Naive thymus-derived CD8-positive, alpha-beta T cell (primary cell): ENCODE results near the gene GALNTL6. TPM values are rescaled to one million over a fixed set of nuclear protein-coding genes. Genes with fewer than 3 reads are reported as not detected.

Experiments
- ATAC-seq, 2 donors: fragments of 150-1000 bp; cut with Tn5 transposase in 1 of 2; sonication (Bioruptor Pico), chemical (Tn5 transposase) in 1 of 2; 1 replicate in 1 of 2; 2 replicates in 1 of 2; pipeline ENCODE4 v1.10.0; 2021; ENCODE audit warnings: mild to moderate bottlenecking in 2 of 2, moderate library complexity in 2 of 2
- POLR2A ChIA-PET: fragments of 350-600 bp; sonication (Branson Sonifier 250); formaldehyde crosslinking; loops from one replicate; lab custom pipeline; 2021; ENCODE audit warnings: antibody characterized with exemption; lab: Charles Lee
- DNase-seq, 10 donors: peaks; one replicate each; pipeline versions ENCODE4 v3.0.0 to v3.0.0-alpha.2; 2020 to 2022
- H3K27ac Mint-ChIP-seq, 10 donors: one replicate each; pipeline ENCODE4 v1.8.0; 2020 to 2022; ENCODE audit warnings: mild to moderate bottlenecking in 10 of 10, mixed read lengths in 10 of 10, moderate library complexity in 4 of 10, inconsistent platforms in 1 of 10
- H3K27me3 Mint-ChIP-seq, 5 donors: one replicate each; pipeline ENCODE4 v1.8.0; 2021 to 2022; ENCODE audit warnings: mixed read lengths in 5 of 5
- H3K36me3 Mint-ChIP-seq, 3 donors: one replicate each; pipeline ENCODE4 v1.8.0; 2020 to 2022; ENCODE audit warnings: mixed read lengths in 3 of 3, mild to moderate bottlenecking in 2 of 3, inconsistent platforms in 1 of 3
- H3K4me1 Mint-ChIP-seq, 4 donors: one replicate each; pipeline ENCODE4 v1.8.0; 2021 to 2022; ENCODE audit warnings: mixed read lengths in 4 of 4
- H3K4me3 Mint-ChIP-seq, 10 donors: one replicate each; pipeline ENCODE4 v1.8.0; 2020 to 2022; ENCODE audit warnings: mild to moderate bottlenecking in 10 of 10, mixed read lengths in 10 of 10, moderate library complexity in 6 of 10, inconsistent platforms in 1 of 10
- H3K9me3 Mint-ChIP-seq, 9 donors: one replicate each; pipeline ENCODE4 v1.8.0; 2020 to 2022; ENCODE audit warnings: mixed read lengths in 9 of 9, mild to moderate bottlenecking in 3 of 9, inconsistent platforms in 1 of 9, moderate library complexity in 1 of 9
- polyA plus RNA-seq, 3 donors: library from polyadenylated mRNA; unstranded; fragments of 300-500 nt; fragmentation: Illumina TruSeq; gene quantifications; one replicate each; pipeline ENCODE4 v1.2.3, GENCODE V29; 2021
- total RNA-seq, 8 experiments: library from RNA in 2 of 8; stranded (reverse) in 2 of 8; gene quantifications; one replicate each; pipeline ENCODE4 v1.2.3 and lab custom pipeline; 2021 to 2026

The GALNTL6 gene
- total and polyA plus RNA-seq, 5 experiments from 2014 or later = not detected

DNA sequence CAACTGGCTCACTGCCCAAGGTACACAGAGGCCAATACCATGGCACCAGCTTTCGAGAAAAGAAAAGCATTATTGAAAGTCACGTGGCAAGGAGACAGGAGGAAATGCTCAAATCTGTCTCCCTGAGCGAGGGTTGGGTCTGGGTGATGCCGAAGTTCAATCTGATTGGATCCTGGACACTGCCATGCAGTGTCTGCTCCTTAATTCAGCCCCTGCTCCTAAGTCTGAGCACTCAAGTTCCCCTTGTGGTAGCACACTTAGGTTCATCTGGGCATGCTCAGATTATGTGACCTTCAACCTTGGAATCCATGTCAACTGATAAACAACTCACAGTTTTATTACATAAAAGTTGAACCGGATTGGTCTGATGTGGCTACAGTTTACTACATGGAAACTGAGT lies 842.9 kb downstream of the GALNTL6 start:
- POLR2A ChIA-PET = no interaction called here
- no peak overlapping the region for H3K4me3 Mint-ChIP-seq

DNA sequence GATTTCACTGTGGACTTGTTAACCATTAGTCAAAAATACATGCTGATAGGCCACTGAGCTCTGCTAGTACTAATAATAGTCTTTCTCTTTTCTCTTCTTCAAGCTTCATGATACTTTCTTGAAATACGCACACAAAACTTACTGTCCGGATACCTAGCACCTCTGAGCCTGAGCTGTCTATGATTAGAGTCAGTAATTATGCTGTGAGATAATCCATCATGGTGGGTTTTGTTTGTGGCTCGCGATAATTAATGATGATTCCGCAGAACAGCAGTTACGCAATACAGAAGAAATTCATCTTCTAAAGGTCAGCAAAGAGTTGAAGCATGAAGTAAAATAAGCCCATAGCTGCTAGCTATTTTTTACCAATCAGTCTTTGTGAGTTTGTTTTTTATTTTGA lies 843.9 kb downstream of the GALNTL6 start:
- POLR2A ChIA-PET = no interaction called here
- no peak overlapping the region for H3K4me3 Mint-ChIP-seq
- no peaks in the 10 kb centered on the region for H3K4me1 Mint-ChIP-seq
- no peaks in the 10 kb centered on the region for H3K36me3 Mint-ChIP-seq
- no peaks in the 10 kb centered on the region for H3K27me3 Mint-ChIP-seq
- DNase-seq (no peak), ATAC-seq (no peak)
- peaks cover 0 to 10% (median 0%) of the 10 kb centered on the region in 9 donors for H3K9me3 Mint-ChIP-seq
- no peak overlapping the region for H3K27ac Mint-ChIP-seq

More for the DNA sequence above, 842.9 kb downstream of the GALNTL6 start:
- Mint-ChIP-seq H3K4me1 (no peaks in the 10 kb centered on the region), H3K27ac (no peak overlapping the region), H3K9me3 (peaks cover 0 to 10% (median 0%) of the 10 kb centered on the region in 9 donors), H3K36me3 (no peaks in the 10 kb centered on the region), H3K27me3 (no peaks in the 10 kb centered on the region)
- no peak for ATAC-seq
- no peak for DNase-seq

- Mint-ChIP-seq H3K4me3 (no peak overlapping the region), H3K27me3 (no peaks in the 10 kb centered on the region), H3K4me1 (no peaks in the 10 kb centered on the region), H3K9me3 (peaks cover 0 to 10% (median 0%) of the 10 kb centered on the region in 9 donors), H3K36me3 (no peaks in the 10 kb centered on the region), H3K27ac (no peak overlapping the region)
- DNase-seq (no peak), ATAC-seq (no peak)
- POLR2A ChIA-PET = no interaction called here
Observed at GRCh38 chr4:172660251-172660650, 847.0 kb downstream of the GALNTL6 start.

DNA sequence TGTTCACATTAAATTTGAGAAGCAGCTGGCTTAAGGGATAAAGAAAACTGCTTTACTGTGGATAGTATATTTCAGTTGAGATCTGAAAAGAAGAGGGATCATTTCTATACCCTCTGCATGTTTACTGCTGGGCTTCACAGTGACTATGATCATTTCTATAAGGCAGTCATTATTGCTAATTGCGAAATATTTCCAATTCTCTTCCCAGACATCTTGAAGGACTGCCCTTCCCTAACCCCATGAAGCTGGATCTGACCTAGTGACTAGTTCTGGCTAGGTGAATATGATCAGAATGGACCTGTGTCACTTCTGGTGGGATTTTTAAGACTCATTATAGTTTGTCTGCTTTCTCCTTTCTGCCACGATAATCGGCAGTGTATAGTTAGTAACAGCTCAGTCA lies 848.9 kb downstream of the GALNTL6 start:
- no peak for ATAC-seq
- Mint-ChIP-seq H3K9me3 (peaks cover 0 to 20% (median 0%) of the 10 kb centered on the region in 9 donors), H3K27ac (no peak overlapping the region), H3K4me1 (no peaks in the 10 kb centered on the region), H3K27me3 (no peaks in the 10 kb centered on the region), H3K36me3 (no peaks in the 10 kb centered on the region), H3K4me3 (no peak overlapping the region)
- no peak for DNase-seq
- POLR2A ChIA-PET = no interaction called here

- H3K4me1 Mint-ChIP-seq = no peaks in the 10 kb centered on the region
- ATAC-seq (no peak), DNase-seq (no peak)
- H3K27me3 Mint-ChIP-seq = no peaks in the 10 kb centered on the region
- no peaks in the 10 kb centered on the region for H3K36me3 Mint-ChIP-seq
- no peak overlapping the region for H3K27ac Mint-ChIP-seq
- POLR2A ChIA-PET = no interaction called here
- H3K9me3 Mint-ChIP-seq = peaks cover 0 to 20% (median 3%) of the 10 kb centered on the region in 9 donors
- no peak overlapping the region for H3K4me3 Mint-ChIP-seq
Observed at GRCh38 chr4:172666711-172667368, 853.6 kb downstream of the GALNTL6 start.

GRCh38 chr4:172674811-172675210 lies 861.6 kb downstream of the GALNTL6 start:
- ATAC-seq = no peak
- Mint-ChIP-seq H3K4me1 (no peaks in the 10 kb centered on the region), H3K36me3 (no peaks in the 10 kb centered on the region), H3K27me3 (peaks cover 0 to 4% (median 0%) of the 10 kb centered on the region in 5 donors), H3K27ac (no peak overlapping the region), H3K9me3 (peaks cover 0 to 22% (median 8%) of the 10 kb centered on the region in 9 donors), H3K4me3 (no peak overlapping the region)
- no peak for DNase-seq
- POLR2A ChIA-PET = no interaction called here

DNA sequence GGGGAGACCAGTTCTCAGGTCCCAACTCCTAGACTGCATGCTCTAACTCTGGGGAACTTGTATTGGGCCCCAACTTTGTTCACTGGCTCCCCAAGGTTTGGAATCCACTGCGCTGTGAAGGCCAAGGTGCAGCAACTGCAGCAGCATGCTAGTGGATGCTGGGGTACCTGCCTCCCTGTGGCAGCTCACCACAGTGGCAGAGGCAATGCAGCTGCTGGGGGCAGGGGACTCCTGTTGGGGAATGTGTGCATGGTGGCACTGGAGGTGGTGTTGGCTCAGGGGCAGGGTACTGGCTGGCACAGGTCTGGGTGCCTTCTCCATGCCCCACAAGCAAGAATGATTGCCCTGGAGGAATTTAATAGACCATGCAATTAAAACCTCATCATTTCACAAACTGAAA lies 862.0 kb downstream of the GALNTL6 start:
- peaks cover 0 to 22% (median 8%) of the 10 kb centered on the region in 9 donors for H3K9me3 Mint-ChIP-seq
- POLR2A ChIA-PET = no interaction called here
- peaks cover 0 to 4% (median 0%) of the 10 kb centered on the region in 5 donors for H3K27me3 Mint-ChIP-seq
- ATAC-seq (no peak), DNase-seq (no peak)
- no peaks in the 10 kb centered on the region for H3K36me3 Mint-ChIP-seq
- no peak overlapping the region for H3K4me3 Mint-ChIP-seq
- H3K27ac Mint-ChIP-seq = no peak overlapping the region
- no peaks in the 10 kb centered on the region for H3K4me1 Mint-ChIP-seq

DNA sequence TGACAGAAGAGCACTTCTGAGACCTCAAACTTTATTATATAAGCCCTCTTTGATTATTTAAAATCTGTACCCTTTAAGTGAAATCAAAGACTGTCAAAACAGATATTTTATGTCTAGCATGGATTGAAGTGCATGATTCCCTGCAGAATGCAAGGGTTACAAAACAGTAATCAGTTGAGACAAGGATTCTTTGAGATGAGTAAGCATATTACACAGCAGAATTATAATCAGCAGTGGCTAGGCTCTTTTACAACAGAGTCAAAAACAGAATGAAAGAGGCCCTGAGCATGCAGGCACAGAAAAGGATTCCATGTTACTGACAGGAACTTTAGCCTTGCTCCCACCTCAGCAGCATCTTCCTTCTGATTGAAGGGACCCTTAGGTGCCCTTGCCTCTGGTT lies 867.5 kb downstream of the GALNTL6 start:
- Mint-ChIP-seq H3K27me3 (peaks cover 0 to 4% (median 0%) of the 10 kb centered on the region in 5 donors), H3K36me3 (no peaks in the 10 kb centered on the region), H3K4me1 (no peaks in the 10 kb centered on the region), H3K4me3 (no peak overlapping the region), H3K9me3 (peaks cover 0 to 8% (median 0%) of the 10 kb centered on the region in 9 donors), H3K27ac (no peak overlapping the region)
- POLR2A ChIA-PET = no interaction called here
- DNase-seq (no peak), ATAC-seq (no peak)

GRCh38 chr4:172683021-172683420 lies 869.8 kb downstream of the GALNTL6 start:
- Mint-ChIP-seq H3K27ac (no peak overlapping the region), H3K4me3 (no peak overlapping the region), H3K36me3 (no peaks in the 10 kb centered on the region), H3K9me3 (peaks cover 0 to 3% (median 0%) of the 10 kb centered on the region in 9 donors), H3K27me3 (no peaks in the 10 kb centered on the region), H3K4me1 (no peaks in the 10 kb centered on the region)
- ATAC-seq (no peak), DNase-seq (no peak)
- POLR2A ChIA-PET = no interaction called here

DNA sequence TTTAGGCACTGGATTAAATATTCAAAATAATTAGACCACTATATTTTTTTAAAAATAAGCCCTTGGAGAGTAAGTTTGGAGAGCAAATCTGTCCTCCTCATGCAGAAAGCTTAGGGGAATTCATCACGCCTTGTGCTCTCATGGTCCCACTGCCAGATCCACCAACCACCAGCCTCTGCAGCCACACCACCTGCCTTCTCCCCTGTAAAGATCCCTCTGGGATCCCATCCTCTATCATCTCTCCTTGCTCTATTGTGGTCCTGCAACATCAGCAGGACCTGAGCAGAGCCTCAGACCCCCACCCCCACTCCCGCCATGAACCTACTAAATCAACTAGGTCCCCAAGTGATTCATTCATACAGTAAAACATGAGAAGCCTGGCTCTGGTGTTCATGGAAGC lies 872.8 kb downstream of the GALNTL6 start:
- ATAC-seq = no peak
- H3K4me1 Mint-ChIP-seq = no peaks in the 10 kb centered on the region

DNA sequence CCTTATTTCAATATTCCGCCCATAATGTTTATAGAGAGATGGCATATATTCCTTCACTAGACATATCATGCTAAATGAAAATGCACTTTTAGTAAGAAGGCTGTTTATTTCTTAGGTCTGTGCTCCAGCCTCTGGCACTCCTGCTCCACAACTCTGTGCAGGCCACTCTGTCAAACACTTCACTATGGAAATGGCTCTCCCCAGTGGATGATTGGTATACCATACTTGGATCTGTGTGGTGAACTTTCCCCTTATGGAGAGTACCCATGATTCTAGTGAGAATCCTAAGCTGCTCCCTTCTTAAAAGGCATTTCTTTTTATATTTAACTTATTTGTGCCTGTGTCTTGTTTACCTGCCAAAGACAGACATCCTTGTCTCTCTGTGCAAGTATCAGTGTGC lies 875.3 kb downstream of the GALNTL6 start:
- Mint-ChIP-seq H3K9me3 (peaks cover 0 to 16% (median 6%) of the 10 kb centered on the region in 9 donors), H3K36me3 (peaks cover 0 to 6% (median 0%) of the 10 kb centered on the region in 3 donors), H3K27ac (no peak overlapping the region), H3K27me3 (no peaks in the 10 kb centered on the region), H3K4me3 (no peak overlapping the region), H3K4me1 (no peaks in the 10 kb centered on the region)
- no peak for ATAC-seq
- no peak for DNase-seq
- POLR2A ChIA-PET = no interaction called here

More for the DNA sequence above, 872.8 kb downstream of the GALNTL6 start:
- H3K27ac Mint-ChIP-seq = no peak overlapping the region
- POLR2A ChIA-PET = no interaction called here
- no peak overlapping the region for H3K4me3 Mint-ChIP-seq
- peaks cover 0 to 7% (median 5%) of the 10 kb centered on the region in 9 donors for H3K9me3 Mint-ChIP-seq
- no peaks in the 10 kb centered on the region for H3K27me3 Mint-ChIP-seq
- H3K36me3 Mint-ChIP-seq = peaks cover 0 to 4% (median 0%) of the 10 kb centered on the region in 3 donors
- DNase-seq = no peak

GRCh38 chr4:172691552-172691951 lies 878.3 kb downstream of the GALNTL6 start:
- peaks cover 4 to 25% (median 11%) of the 10 kb centered on the region in 9 donors for H3K9me3 Mint-ChIP-seq
- H3K27me3 Mint-ChIP-seq = no peaks in the 10 kb centered on the region
- H3K36me3 Mint-ChIP-seq = peaks cover 0 to 6% (median 0%) of the 10 kb centered on the region in 3 donors
- ATAC-seq = no peak
- no peaks in the 10 kb centered on the region for H3K4me1 Mint-ChIP-seq
- POLR2A ChIA-PET = no interaction called here
- no peak overlapping the region for H3K27ac Mint-ChIP-seq
- H3K4me3 Mint-ChIP-seq = no peak overlapping the region
- DNase-seq = no peak

GRCh38 chr4:172692701-172693100 lies 879.5 kb downstream of the GALNTL6 start:
- Mint-ChIP-seq H3K36me3 (peaks cover 0 to 6% (median 0%) of the 10 kb centered on the region in 3 donors), H3K4me3 (no peak overlapping the region), H3K4me1 (no peaks in the 10 kb centered on the region), H3K9me3 (peaks cover 6 to 25% (median 13%) of the 10 kb centered on the region in 9 donors), H3K27ac (no peak overlapping the region), H3K27me3 (no peaks in the 10 kb centered on the region)
- POLR2A ChIA-PET = no interaction called here
- ATAC-seq = no peak
- no peak for DNase-seq

DNA sequence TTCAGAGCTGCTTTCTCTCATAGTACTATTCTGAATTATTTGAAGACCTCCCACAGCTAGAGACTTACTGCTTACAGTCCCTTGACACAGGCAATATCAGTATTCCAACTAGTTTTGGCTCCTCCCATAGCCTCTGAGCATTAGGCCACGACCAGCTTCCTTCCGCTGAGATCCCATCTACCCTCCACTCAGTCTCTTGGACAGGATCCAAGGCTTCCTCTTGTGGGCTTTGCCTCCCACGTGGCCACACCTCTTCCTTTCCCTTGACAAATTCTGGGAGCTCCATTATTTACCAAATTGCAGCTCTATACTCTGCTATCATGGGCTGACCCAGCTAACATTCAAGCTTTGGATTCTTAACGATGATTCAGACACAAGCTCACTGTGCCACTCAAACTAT lies 885.1 kb downstream of the GALNTL6 start:
- DNase-seq = no peak
- H3K9me3 Mint-ChIP-seq = peaks cover 0 to 21% (median 6%) of the 10 kb centered on the region in 9 donors
- no peaks in the 10 kb centered on the region for H3K4me1 Mint-ChIP-seq
- no peaks in the 10 kb centered on the region for H3K36me3 Mint-ChIP-seq
- POLR2A ChIA-PET = no interaction called here
- no peak overlapping the region for H3K27ac Mint-ChIP-seq
- no peak overlapping the region for H3K4me3 Mint-ChIP-seq
- no peak for ATAC-seq
- no peaks in the 10 kb centered on the region for H3K27me3 Mint-ChIP-seq
